WTC11 (cell line): ENCODE measurements around the gene MON2. TPM values are rescaled to one million over a fixed set of nuclear protein-coding genes. Genes with fewer than 3 reads are reported as not detected.

Experiments used
- ATAC-seq: fragments of 200-7000 bp; cut with Tn5 transposase; 2 replicates; pipeline ENCODE4 v1.10.0; 2021; ENCODE audit warnings: mild to moderate bottlenecking, moderate library complexity
- CTCF ChIA-PET: fragments of 300-600 bp; sonication (Branson Sonifier 250); formaldehyde crosslinking; loops from one replicate; lab custom pipeline; 2021; ENCODE audit warnings: antibody characterized with exemption; lab: Charles Lee
- POLR2A ChIA-PET: fragments of 350-600 bp; sonication (Branson Sonifier 250); formaldehyde crosslinking; loops from one replicate; lab custom pipeline; 2021; ENCODE audit warnings: antibody characterized with exemption; lab: Charles Lee
- DNase-seq: peaks from one replicate; pipeline ENCODE4 v3.0.0; 2021; ENCODE audit warnings: low spot score
- H3K27ac Mint-ChIP-seq: 2 replicates; pipeline ENCODE4 v1.8.0; 2021; ENCODE audit warnings: mixed read lengths
- H3K27me3 Mint-ChIP-seq: 2 replicates; pipeline ENCODE4 v1.8.0; 2021; ENCODE audit warnings: low read depth, mild to moderate bottlenecking, moderate library complexity, mixed read lengths
- H3K36me3 Mint-ChIP-seq: 2 replicates; pipeline ENCODE4 v1.8.0; 2021; ENCODE audit warnings: mixed read lengths
- H3K4me1 Mint-ChIP-seq: 2 replicates; pipeline ENCODE4 v1.8.0; 2022; ENCODE audit warnings: mixed read lengths
- H3K4me3 Mint-ChIP-seq: 2 replicates; pipeline ENCODE4 v1.8.0; 2021; ENCODE audit warnings: mild to moderate bottlenecking, moderate library complexity, mixed read lengths
- H3K9me3 Mint-ChIP-seq: 2 replicates; pipeline ENCODE4 v1.8.0; 2021; ENCODE audit warnings: mixed read lengths
- ATF6 ChIP-seq: sonication (generic); formaldehyde crosslinking; IDR thresholded peaks from 2 replicates; pipeline ENCODE4 v1.8.1; 2023; ENCODE audit warnings: mild to moderate bottlenecking, missing genetic modification reagents
- CBFB ChIP-seq: sonication (generic); formaldehyde crosslinking; IDR thresholded peaks from 2 replicates; pipeline ENCODE4 v1.8.1; 2022; ENCODE audit warnings: mild to moderate bottlenecking, low read depth, missing genetic modification reagents
- E2F4 ChIP-seq: sonication (generic); formaldehyde crosslinking; IDR thresholded peaks from 2 replicates; pipeline ENCODE4 v1.8.1; 2022; ENCODE audit warnings: low read depth, mild to moderate bottlenecking, moderate library complexity, missing genetic modification reagents, borderline replicate concordance
- MAX ChIP-seq: sonication (generic); formaldehyde crosslinking; IDR thresholded peaks from 2 replicates; pipeline ENCODE4 v1.8.0; 2022; ENCODE audit warnings: mild to moderate bottlenecking, missing genetic modification reagents
- NFYB ChIP-seq: sonication (generic); formaldehyde crosslinking; conservative IDR thresholded peaks from 2 replicates; pipeline ENCODE4 v1.8.0; 2022; ENCODE audit warnings: low read depth, missing genetic modification reagents
- PRDM15 ChIP-seq: sonication (generic); formaldehyde crosslinking; IDR thresholded peaks from 2 replicates; pipeline ENCODE4 v1.8.0; 2022; ENCODE audit warnings: missing genetic modification reagents
- SOX15 ChIP-seq: fragments of 250-450 bp; sonication (Bioruptor Pico); IDR thresholded peaks from 2 replicates; pipeline ENCODE4 v1.9.0; 2021; ENCODE audit warnings: mild to moderate bottlenecking
- SP1 ChIP-seq: sonication (generic); formaldehyde crosslinking; conservative IDR thresholded peaks from 2 replicates; pipeline ENCODE4 v1.8.1; 2022; ENCODE audit warnings: missing genetic modification reagents
- ZBTB21 ChIP-seq: sonication (generic); formaldehyde crosslinking; IDR thresholded peaks from 2 replicates; pipeline ENCODE4 v1.8.1; 2023; ENCODE audit warnings: mild to moderate bottlenecking, missing genetic modification reagents, borderline replicate concordance
- ZBTB43 ChIP-seq: sonication (generic); formaldehyde crosslinking; IDR thresholded peaks from 2 replicates; pipeline ENCODE4 v1.8.1; 2023; ENCODE audit warnings: mild to moderate bottlenecking, missing genetic modification reagents
- ZNF121 ChIP-seq: sonication (generic); formaldehyde crosslinking; IDR thresholded peaks from 2 replicates; pipeline ENCODE4 v1.8.0; 2023; ENCODE audit warnings: missing genetic modification reagents
- ZNF138 ChIP-seq: sonication (generic); formaldehyde crosslinking; conservative IDR thresholded peaks from 2 replicates; pipeline ENCODE4 v1.8.1; 2022; ENCODE audit warnings: mild to moderate bottlenecking, moderate library complexity, missing genetic modification reagents
- ZNF219 ChIP-seq: sonication (generic); formaldehyde crosslinking; IDR thresholded peaks from 2 replicates; pipeline ENCODE4 v1.8.0; 2023; ENCODE audit warnings: missing genetic modification reagents, mild to moderate bottlenecking, borderline replicate concordance
- ZNF317 ChIP-seq: sonication (generic); formaldehyde crosslinking; IDR thresholded peaks from 2 replicates; pipeline ENCODE4 v1.8.1; 2023; ENCODE audit warnings: low read depth, mild to moderate bottlenecking, moderate library complexity, missing genetic modification reagents, borderline replicate concordance
- ZNF425 ChIP-seq: fragments of 250-450 bp; sonication (Bioruptor Pico); conservative IDR thresholded peaks from 2 replicates; pipeline ENCODE4 v1.9.0; 2021; ENCODE audit warnings: mild to moderate bottlenecking
- ZNF671 ChIP-seq: fragments of 250-450 bp; sonication (Bioruptor Pico); IDR thresholded peaks from 2 replicates; pipeline ENCODE4 v1.8.0; 2021; ENCODE audit warnings: mild to moderate bottlenecking
- total RNA-seq: library from RNA; stranded (reverse); gene quantifications from 3 replicates; pipeline ENCODE4 v1.2.3, GENCODE V29; 2021

The MON2 gene
- total RNA-seq, 1 experiment from 2014 or later: 25.8 TPM

GRCh38 chr12:62599854-62600437, 133.3 kb downstream of the MON2 start:
- DNase-seq: no peak
- POLR2A ChIA-PET: interaction anchor here (1.2 kb wide), 1 partner anchor 133 kb away, joined by 3 read pairs; the partner anchor contains the start of gene MON2
- Mint-ChIP-seq H3K27me3 (no peaks in the 10 kb centered on the region), H3K27ac (peak overlapping the region; percentile 51; the same call in 1 of the 2 replicates), H3K4me1 (peaks cover 33% of the 10 kb centered on the region)
- no peak for TF ChIP-seq CBFB (CRISPR knock-in tag)
- no peak for TF ChIP-seq ATF6
- no peak for TF ChIP-seq ZNF425 (CRISPR knock-in tag)
- TF ChIP-seq SOX15 (CRISPR knock-in tag): no peak
- TF ChIP-seq ZNF671: no peak
- TF ChIP-seq NFYB: no peak
- no peak for TF ChIP-seq ZNF219
- TF ChIP-seq ZBTB43 (CRISPR knock-in tag): no peak
- no peak for TF ChIP-seq MAX (CRISPR knock-in tag)
- no peak for TF ChIP-seq ZBTB21 (CRISPR knock-in tag)
- no peak for TF ChIP-seq ZNF121 (CRISPR knock-in tag)
- TF ChIP-seq ZNF138 (CRISPR knock-in tag): no peak
- TF ChIP-seq, all 79 proteins: peak for 0
- no peaks in the 10 kb centered on the region for H3K9me3 Mint-ChIP-seq
- H3K4me3 Mint-ChIP-seq: no peak overlapping the region
- ATAC-seq: no peak
- CTCF ChIA-PET: interaction anchor here (0.7 to 1.7 kb wide), 4 partner anchors 18 to 202 kb away, joined by 3 to 4 read pairs (median 3); no protein-coding TSS in a partner anchor
- H3K36me3 Mint-ChIP-seq: no peaks in the 10 kb centered on the region

- no peak overlapping the region for H3K27ac Mint-ChIP-seq
- H3K4me1 Mint-ChIP-seq: peaks cover 51% of the 10 kb centered on the region
- ATAC-seq (no peak), DNase-seq (no peak)
- H3K27me3 Mint-ChIP-seq: no peaks in the 10 kb centered on the region
- no peaks in the 10 kb centered on the region for H3K36me3 Mint-ChIP-seq
- no peaks in the 10 kb centered on the region for H3K9me3 Mint-ChIP-seq
- POLR2A ChIA-PET: interaction anchor here (0.6 kb wide), 2 partner anchors 26 to 1383 kb away, joined by 3 to 5 read pairs; no protein-coding TSS in a partner anchor
- TF ChIP-seq ZNF219: no peak
- TF ChIP-seq ZNF317 (CRISPR knock-in tag): no peak
- TF ChIP-seq, all 79 proteins: peak for 0
- CTCF ChIA-PET: interaction anchor here (0.7 to 2.0 kb wide), 3 partner anchors 20 to 192 kb away, joined by 3 to 13 read pairs (median 3); no protein-coding TSS in a partner anchor
- no peak overlapping the region for H3K4me3 Mint-ChIP-seq
These were observed 135.1 kb downstream of the MON2 start for GRCh38 chr12:62601765-62602164.

GRCh38 chr12:62602255-62603060, 135.8 kb downstream of the MON2 start:
- H3K36me3 Mint-ChIP-seq: no peaks in the 10 kb centered on the region
- peak overlapping the region; percentile 87 for H3K4me3 Mint-ChIP-seq
- no peaks in the 10 kb centered on the region for H3K27me3 Mint-ChIP-seq
- H3K4me1 Mint-ChIP-seq: peaks cover 54% of the 10 kb centered on the region
- POLR2A ChIA-PET: interaction anchor here (0.6 to 1.9 kb wide), 10 partner anchors 13 to 1382 kb away, joined by 3 to 11 read pairs (median 4); partner anchors contain the start of gene PPM1H
- peak overlapping the region; percentile 99 for H3K27ac Mint-ChIP-seq
- peak; percentile 65 for ATAC-seq
- peak; percentile 90 for DNase-seq
- H3K9me3 Mint-ChIP-seq: no peaks in the 10 kb centered on the region
- CTCF ChIA-PET: interaction anchor here (0.7 to 2.0 kb wide), 12 partner anchors 21 to 466 kb away, joined by 3 to 13 read pairs (median 4); no protein-coding TSS in a partner anchor
- TF ChIP-seq ZNF219 (peak; percentile 39; the same call in 1 of the 2 replicates), SP1 (CRISPR knock-in tag) (peak; percentile 64), E2F4 (CRISPR knock-in tag) (peak; percentile 67; the same call in 1 of the 2 replicates), ZBTB43 (CRISPR knock-in tag) (peak; percentile 90), PRDM15 (no peak; the same call in 1 of the 2 replicates)
